OCI-LY7 (cell line): ENCODE results near the gene POP4. TPM values are rescaled to one million over a fixed set of nuclear protein-coding genes. Genes with fewer than 3 reads are reported as not detected.

Source experiments
- BruUV-seq: library from RNA; stranded (reverse); fragments of 400-500 nt; replicated peaks from 2 replicates; lab custom pipeline; 2021; lab: Mats Ljungman, UMichigan
- CTCF ChIA-PET: fragments of 300-600 bp; sonication (Branson Sonifier 250); formaldehyde crosslinking; loops from one replicate; lab custom pipeline; 2022; ENCODE audit warnings: antibody characterized with exemption; ENCODE audit not compliant: unreplicated experiment; lab: Charles Lee
- POLR2A ChIA-PET: fragments of 300-600 bp; sonication (Branson Sonifier 250); formaldehyde crosslinking; loops from one replicate; lab custom pipeline; 2022; ENCODE audit warnings: antibody characterized with exemption; lab: Charles Lee
- DNase-seq: peaks from one replicate; pipeline ENCODE4 v3.0.0-alpha.2; 2015; ENCODE audit warnings: low spot score
- H2AFZ ChIP-seq: fragments of 200-600 bp; sonication (generic), shearing (Covaris generic); 2 replicates; pipeline ENCODE4 v1.6.1; 2014; ENCODE audit warnings: mild to moderate bottlenecking, antibody characterized with exemption, low read length, moderate library complexity
- H3K27ac ChIP-seq: fragments of 200-600 bp; sonication (generic); 2 replicates; pipeline ENCODE4 v1.5.1; 2014; ENCODE audit warnings: mixed run types, low read depth, mild to moderate bottlenecking, moderate library complexity, low read length, inconsistent platforms; ENCODE audit not compliant: poor library complexity, severe bottlenecking
- H3K36me3 ChIP-seq: fragments of 200-600 bp; sonication (generic); 2 replicates; pipeline ENCODE4 v1.6.1; 2014; ENCODE audit warnings: mild to moderate bottlenecking, antibody characterized with exemption, low read length, moderate library complexity, mixed read lengths; ENCODE audit not compliant: insufficient read depth
- H3K4me1 ChIP-seq: fragments of 200-600 bp; sonication (generic); 2 replicates; pipeline ENCODE4 v1.5.1; 2014; ENCODE audit warnings: mild to moderate bottlenecking, low read length; ENCODE audit not compliant: insufficient read depth, poor library complexity, severe bottlenecking
- H3K4me2 ChIP-seq: fragments of 200-600 bp; sonication (generic); 2 replicates; pipeline ENCODE4 v1.6.1; 2014; ENCODE audit warnings: mild to moderate bottlenecking, low read length
- H3K4me3 ChIP-seq: fragments of 200-600 bp; sonication (generic); 2 replicates; pipeline ENCODE4 v1.5.1; 2014; ENCODE audit warnings: mild to moderate bottlenecking, low read depth, low read length; ENCODE audit not compliant: poor library complexity, severe bottlenecking
- H3K79me2 ChIP-seq: fragments of 200-600 bp; sonication (generic); 2 replicates; pipeline ENCODE4 v1.6.1; 2016; ENCODE audit warnings: low read depth, mild to moderate bottlenecking, low read length, moderate library complexity, mixed read lengths; ENCODE audit not compliant: insufficient read depth
- H3K9me2 ChIP-seq: fragments of 200-600 bp; sonication (generic); 2 replicates; pipeline ENCODE4 v1.6.1; 2016; ENCODE audit warnings: mild to moderate bottlenecking, low read length, mixed read lengths; ENCODE audit not compliant: insufficient read depth
- H3K9me3 ChIP-seq: fragments of 200-600 bp; sonication (generic); 2 replicates; pipeline ENCODE4 v1.6.1; 2014; ENCODE audit warnings: mild to moderate bottlenecking, mixed run types, low read length, mixed read lengths
- H4K20me1 ChIP-seq: fragments of 200-600 bp; sonication (generic); 2 replicates; pipeline ENCODE4 v1.6.1; 2014; ENCODE audit warnings: mild to moderate bottlenecking, antibody characterized with exemption, low read length, moderate library complexity, mixed read lengths; ENCODE audit not compliant: insufficient read depth
- EZH2phosphoT487 ChIP-seq: fragments of 200-600 bp; sonication (generic); IDR thresholded peaks from 2 replicates; pipeline ENCODE4 v1.6.1; 2018; ENCODE audit warnings: low read depth, borderline replicate concordance, mild to moderate bottlenecking, mixed run types, antibody characterized with exemption, low read length, moderate library complexity, mixed read lengths
- intact Hi-C: fragments of 100-400 bp; cut with micrococcal nuclease; formaldehyde crosslinking; loops from one replicate; pipeline ENCODE4 v1.10.0; 2022; ENCODE audit not compliant: unreplicated experiment
- total RNA-seq, 2 experiments: library from RNA; depleted of rRNA in 1 of 2; stranded (reverse); fragments of >200 nt in 1 of 2; shearing (Covaris generic) in 1 of 2; gene quantifications; 2 replicates each; pipeline ENCODE4 v1.2.3, GENCODE V29; 2014 to 2022
- TF ChIP-seq, protein P1 (sequence below): fragments of 200-600 bp; sonication (generic); conservative IDR thresholded peaks from 2 replicates; pipeline ENCODE4 v1.5.1; 2014; ENCODE audit warnings: mild to moderate bottlenecking, antibody characterized with exemption, low read length, moderate library complexity, mixed read lengths

POP4 gene
- total RNA-seq, 2 experiments from 2014 or later = 83.5 to 105 TPM

DNA sequence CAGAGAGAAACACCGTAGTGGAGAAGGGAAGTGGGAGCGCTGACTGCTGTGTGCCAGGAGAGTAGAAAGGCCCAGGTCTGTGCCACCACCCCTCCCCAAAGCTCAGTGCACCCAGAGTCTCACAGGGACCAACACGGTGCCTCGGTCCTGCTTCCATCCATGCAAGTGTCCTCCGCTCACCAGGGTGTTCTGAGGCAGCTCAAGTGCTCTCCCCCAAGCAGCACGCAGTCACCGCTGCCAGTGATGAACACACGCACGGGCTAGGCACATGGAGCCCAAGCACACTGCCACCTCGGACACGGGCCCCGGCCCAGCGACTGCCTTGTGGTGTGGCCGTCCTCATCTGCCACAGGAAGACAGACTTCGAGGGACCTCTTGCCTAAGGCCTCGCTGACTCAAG, 10.5 kb downstream of the POP4 start:
- no peaks in the 10 kb centered on the region for H3K9me3 ChIP-seq
- no TSS peak for BruUV-seq
- intact Hi-C loops = no loop called here
- ChIA-PET CTCF (interaction anchor here (1.0 kb wide), 1 partner anchor 100 kb away, joined by 3 read pairs; no protein-coding TSS in a partner anchor), POLR2A (no interaction called here)
- no peaks in the 10 kb centered on the region for H4K20me1 ChIP-seq
- TF ChIP-seq, protein P1, sequence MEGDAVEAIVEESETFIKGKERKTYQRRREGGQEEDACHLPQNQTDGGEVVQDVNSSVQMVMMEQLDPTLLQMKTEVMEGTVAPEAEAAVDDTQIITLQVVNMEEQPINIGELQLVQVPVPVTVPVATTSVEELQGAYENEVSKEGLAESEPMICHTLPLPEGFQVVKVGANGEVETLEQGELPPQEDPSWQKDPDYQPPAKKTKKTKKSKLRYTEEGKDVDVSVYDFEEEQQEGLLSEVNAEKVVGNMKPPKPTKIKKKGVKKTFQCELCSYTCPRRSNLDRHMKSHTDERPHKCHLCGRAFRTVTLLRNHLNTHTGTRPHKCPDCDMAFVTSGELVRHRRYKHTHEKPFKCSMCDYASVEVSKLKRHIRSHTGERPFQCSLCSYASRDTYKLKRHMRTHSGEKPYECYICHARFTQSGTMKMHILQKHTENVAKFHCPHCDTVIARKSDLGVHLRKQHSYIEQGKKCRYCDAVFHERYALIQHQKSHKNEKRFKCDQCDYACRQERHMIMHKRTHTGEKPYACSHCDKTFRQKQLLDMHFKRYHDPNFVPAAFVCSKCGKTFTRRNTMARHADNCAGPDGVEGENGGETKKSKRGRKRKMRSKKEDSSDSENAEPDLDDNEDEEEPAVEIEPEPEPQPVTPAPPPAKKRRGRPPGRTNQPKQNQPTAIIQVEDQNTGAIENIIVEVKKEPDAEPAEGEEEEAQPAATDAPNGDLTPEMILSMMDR = no peak
- no peak for TF ChIP-seq EZH2phosphoT487
- no peaks in the 10 kb centered on the region for H3K9me2 ChIP-seq
- no peak overlapping the region for H2AFZ ChIP-seq
- no peak for DNase-seq
- peaks cover under 1% of the 10 kb centered on the region for H3K4me1 ChIP-seq
- peaks cover 42% of the 10 kb centered on the region for H3K36me3 ChIP-seq
- H3K27ac ChIP-seq = no peak overlapping the region
- no peak overlapping the region for H3K4me3 ChIP-seq
- H3K4me2 ChIP-seq = no peak overlapping the region
- no peaks in the 10 kb centered on the region for H3K79me2 ChIP-seq

DNA sequence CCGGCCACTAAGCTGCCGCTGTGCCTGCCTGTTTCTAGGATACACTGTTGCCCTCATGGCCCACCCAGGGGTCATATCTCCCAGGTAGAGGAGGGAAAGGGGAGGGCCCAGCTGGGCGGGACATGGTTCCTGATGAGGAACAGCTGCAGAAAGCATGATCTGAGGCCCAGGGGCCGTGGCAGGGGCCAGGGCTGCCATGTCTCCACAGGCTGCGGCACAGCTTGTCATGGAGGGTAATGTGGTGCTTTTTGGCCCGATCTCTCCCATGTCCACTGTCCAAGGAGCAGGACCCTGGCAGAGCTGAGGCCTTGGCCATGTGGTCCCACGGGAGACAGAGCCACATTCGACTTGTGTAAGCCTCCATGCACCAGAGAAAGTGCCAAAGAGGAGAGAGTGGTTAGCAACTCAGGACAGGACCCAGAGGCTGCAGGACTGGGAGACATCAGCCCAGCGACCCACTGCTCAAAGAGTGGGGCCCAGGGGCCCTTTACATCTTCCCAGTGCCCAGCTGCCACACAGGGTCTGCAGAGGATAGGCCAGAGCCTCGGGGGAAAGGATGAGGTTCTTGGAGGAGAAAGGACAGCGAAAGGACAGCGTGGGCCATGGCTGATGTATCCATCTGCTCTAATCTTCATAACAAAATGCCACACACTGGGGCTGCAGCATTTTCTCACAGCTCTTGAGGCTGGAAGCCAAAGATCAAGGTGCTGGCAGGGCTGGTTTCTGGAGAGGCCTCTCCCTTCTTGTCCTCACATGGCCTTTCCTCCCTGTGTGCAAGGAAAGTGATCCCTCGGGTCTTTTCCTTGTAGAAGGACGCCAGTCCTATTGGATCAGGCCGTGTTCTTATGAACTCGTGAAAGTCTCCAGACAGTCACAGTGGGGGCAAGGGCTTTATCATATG, 11.5 kb downstream of the POP4 start:
- BruUV-seq = no TSS peak
- H3K27ac ChIP-seq = no peak overlapping the region
- H3K4me1 ChIP-seq = no peaks in the 10 kb centered on the region
- no peaks in the 10 kb centered on the region for H3K9me3 ChIP-seq
- CTCF ChIA-PET = interaction anchor here (0.5 to 1.0 kb wide), 3 partner anchors 14 to 99 kb away, joined by 3 read pairs; no protein-coding TSS in a partner anchor
- peaks cover 31% of the 10 kb centered on the region for H3K36me3 ChIP-seq
- no peaks in the 10 kb centered on the region for H3K79me2 ChIP-seq
- no peak overlapping the region for H3K4me2 ChIP-seq
- H2AFZ ChIP-seq = no peak overlapping the region
- no peaks in the 10 kb centered on the region for H4K20me1 ChIP-seq
- TF ChIP-seq, protein P1 = no peak
- no peak for TF ChIP-seq EZH2phosphoT487
- no peak overlapping the region for H3K4me3 ChIP-seq
- intact Hi-C loops = no loop called here
- POLR2A ChIA-PET = interaction anchor here (0.7 to 1.0 kb wide), 2 partner anchors 49 to 262 kb away, joined by 3 to 4 read pairs; no protein-coding TSS in a partner anchor
- H3K9me2 ChIP-seq = no peaks in the 10 kb centered on the region
- DNase-seq = no peak

- Histone ChIP-seq H3K4me3 (no peak overlapping the region), H3K27ac (no peak overlapping the region), H3K79me2 (no peaks in the 10 kb centered on the region), H4K20me1 (no peaks in the 10 kb centered on the region), H2AFZ (no peak overlapping the region), H3K9me2 (no peaks in the 10 kb centered on the region), H3K4me1 (no peaks in the 10 kb centered on the region), H3K4me2 (no peak overlapping the region), H3K36me3 (peaks cover 23% of the 10 kb centered on the region), H3K9me3 (no peaks in the 10 kb centered on the region)
- TF ChIP-seq, protein P1 = no peak
- no peak for TF ChIP-seq EZH2phosphoT487
- intact Hi-C loops = no loop called here
- BruUV-seq = no TSS peak
- POLR2A ChIA-PET = interaction anchor here (0.8 kb wide), 1 partner anchor 8 kb away, joined by 4 read pairs; no protein-coding TSS in a partner anchor
- DNase-seq = no peak
- CTCF ChIA-PET = no interaction called here
These were observed 12.4 kb downstream of the POP4 start for GRCh38 chr19:29618434-29618833.
